ENCODE measurements around the gene OR1M1.
A peak's percentile ranks its signal among the peaks of the same experiment; 100 is the strongest.
"Not testable (repeated sequence)": the region's sequence is repeated elsewhere in the genome, so short reads cannot be mapped to it uniquely, and the experiment has no call there.

OR1M1 gene

GRCh38 chr19:9086761-9087160, at the start of gene OR1M1:
Gene OR1M1 (plus strand): TSS chr19:9087061. CDS start chr19:9093245, 6,184 bp downstream.
- in situ Hi-C loops (cut with MboI; ENCODE audit: low pct_unique_long_range_greater_than_20kb, low sequenced_read_pairs): no loop called here
- no peak for DNase-seq

GRCh38 chr19:9037400-9038062, 49.3 kb upstream of the OR1M1 start:
- in situ Hi-C loops (cut with MboI; ENCODE audit: low pct_unique_long_range_greater_than_20kb, low sequenced_read_pairs): no loop called here
- DNase-seq: no peak

- peak; percentile 5 for DNase-seq
- in situ Hi-C loops (cut with MboI; ENCODE audit: low pct_unique_long_range_greater_than_20kb, low sequenced_read_pairs): no loop called here
Measured at GRCh38 chr19:9039728-9040127, 47.1 kb upstream of the OR1M1 start.

GRCh38 chr19:9040131-9040530, 46.7 kb upstream of the OR1M1 start:
- in situ Hi-C loops (cut with MboI; ENCODE audit: low pct_unique_long_range_greater_than_20kb, low sequenced_read_pairs): no loop called here
- DNase-seq: no peak

- no peak for DNase-seq
- in situ Hi-C loops (cut with MboI; ENCODE audit: low pct_unique_long_range_greater_than_20kb, low sequenced_read_pairs): no loop called here
Measured at GRCh38 chr19:9041023-9041422, 45.8 kb upstream of the OR1M1 start.

- in situ Hi-C loops (cut with MboI; ENCODE audit: low pct_unique_long_range_greater_than_20kb, low sequenced_read_pairs): no loop called here
- DNase-seq: no peak
Measured at GRCh38 chr19:9043524-9043923, 43.3 kb upstream of the OR1M1 start.

- in situ Hi-C loops (cut with MboI; ENCODE audit: low pct_unique_long_range_greater_than_20kb, low sequenced_read_pairs): no loop called here
Measured at GRCh38 chr19:9044449-9044848, 42.4 kb upstream of the OR1M1 start.

GRCh38 chr19:9046694-9047093, 40.2 kb upstream of the OR1M1 start:
- in situ Hi-C loops (cut with MboI; ENCODE audit: low pct_unique_long_range_greater_than_20kb, low sequenced_read_pairs): no loop called here
- DNase-seq: no peak

More at GRCh38 chr19:9044449-9044848, 42.4 kb upstream of the OR1M1 start:
- no peak for DNase-seq

- DNase-seq: no peak
- in situ Hi-C loops (cut with MboI; ENCODE audit: low pct_unique_long_range_greater_than_20kb, low sequenced_read_pairs): no loop called here
Measured at GRCh38 chr19:9052894-9053293, 34.0 kb upstream of the OR1M1 start.

GRCh38 chr19:9053674-9054073, 33.2 kb upstream of the OR1M1 start:
- DNase-seq; in situ Hi-C loops (cut with MboI; ENCODE audit: low pct_unique_long_range_greater_than_20kb, low sequenced_read_pairs): not testable (repeated sequence)

- in situ Hi-C loops (cut with MboI; ENCODE audit: low pct_unique_long_range_greater_than_20kb, low sequenced_read_pairs): no loop called here
- DNase-seq: no peak
Measured at GRCh38 chr19:9054207-9054606, 32.7 kb upstream of the OR1M1 start.

GRCh38 chr19:9054765-9055164, 32.1 kb upstream of the OR1M1 start:
- in situ Hi-C loops (cut with MboI; ENCODE audit: low pct_unique_long_range_greater_than_20kb, low sequenced_read_pairs): no loop called here
- no peak for DNase-seq

GRCh38 chr19:9056131-9056530, 30.7 kb upstream of the OR1M1 start:
- DNase-seq; in situ Hi-C loops (cut with MboI; ENCODE audit: low pct_unique_long_range_greater_than_20kb, low sequenced_read_pairs): not testable (repeated sequence)

- no peak for DNase-seq
- in situ Hi-C loops (cut with MboI; ENCODE audit: low pct_unique_long_range_greater_than_20kb, low sequenced_read_pairs): no loop called here
Measured at GRCh38 chr19:9057505-9058258, 29.2 kb upstream of the OR1M1 start.

GRCh38 chr19:9058905-9059667, 27.8 kb upstream of the OR1M1 start:
- in situ Hi-C loops (cut with MboI; ENCODE audit: low pct_unique_long_range_greater_than_20kb, low sequenced_read_pairs): no loop called here
- DNase-seq: no peak

- in situ Hi-C loops (cut with MboI; ENCODE audit: low pct_unique_long_range_greater_than_20kb, low sequenced_read_pairs): no loop called here
Measured at GRCh38 chr19:9060564-9061340, 26.1 kb upstream of the OR1M1 start.

GRCh38 chr19:9061879-9062278, 25.0 kb upstream of the OR1M1 start:
- DNase-seq: no peak
- in situ Hi-C loops (cut with MboI; ENCODE audit: low pct_unique_long_range_greater_than_20kb, low sequenced_read_pairs): no loop called here

More at GRCh38 chr19:9060564-9061340, 26.1 kb upstream of the OR1M1 start:
- no peak for DNase-seq

GRCh38 chr19:9065457-9066014, 21.3 kb upstream of the OR1M1 start:
- in situ Hi-C loops (cut with MboI; ENCODE audit: low pct_unique_long_range_greater_than_20kb, low sequenced_read_pairs): no loop called here
- no peak for DNase-seq

- in situ Hi-C loops (cut with MboI; ENCODE audit: low pct_unique_long_range_greater_than_20kb, low sequenced_read_pairs): no loop called here
Measured at GRCh38 chr19:9070066-9070465, 16.8 kb upstream of the OR1M1 start.

More at GRCh38 chr19:9070066-9070465, 16.8 kb upstream of the OR1M1 start:
- DNase-seq: no peak

Measured in KBM-7 (cell line).